ENCODE data around the gene APOC4. TPM values are rescaled to one million over a fixed set of nuclear protein-coding genes. Genes with fewer than 3 reads are reported as not detected.
A peak's percentile ranks its signal among the peaks of the same experiment; 100 is the strongest.
"Not testable (repeated sequence)": the region's sequence is repeated elsewhere in the genome, so short reads cannot be mapped to it uniquely, and the experiment has no call there.

The APOC4 gene
- total RNA-seq, 1 donor from 2014 or later: not detected

DNA sequence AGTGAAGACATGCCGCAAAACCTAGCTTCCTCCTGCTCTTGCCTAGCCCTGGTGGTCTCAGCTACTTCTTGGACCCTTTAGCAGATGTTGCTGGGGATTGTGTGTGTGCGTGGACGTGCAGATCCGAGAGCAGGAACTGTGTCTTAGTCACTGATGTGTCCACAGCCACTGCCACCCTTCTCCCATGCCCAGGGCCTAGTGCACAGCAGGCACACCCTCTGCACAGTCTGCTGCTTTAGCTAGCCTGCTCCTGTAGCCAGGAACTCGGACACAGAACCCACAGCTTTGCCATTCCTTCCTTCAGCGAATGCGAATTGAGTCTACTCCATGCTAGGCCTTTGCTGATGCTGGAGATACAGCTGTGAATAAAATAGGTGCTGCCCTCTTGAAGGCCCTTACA lies 15.5 kb downstream of the APOC4 start:
- H3K9ac ChIP-seq (ENCODE audit: low read depth in 1 of 3, low read length in 3 of 3): peak overlapping the region; percentile 3 to 99 (median 44)
- peaks cover 4 to 25% (median 14%) of the 10 kb centered on the region in 3 donors for H3K36me3 ChIP-seq (ENCODE audit: control insufficient read depth in 3 of 3, insufficient read depth in 3 of 3, low read length in 3 of 3)
- peaks cover 37 to 55% (median 41%) of the 10 kb centered on the region in 3 donors for H3K4me1 ChIP-seq (ENCODE audit: control insufficient read depth in 3 of 3, insufficient read depth in 3 of 3, low read length in 3 of 3)
- no peak overlapping the region for H3K4me3 ChIP-seq (ENCODE audit: low read length in 3 of 3)
- H3K27me3 ChIP-seq (ENCODE audit: control insufficient read depth in 3 of 3, insufficient read depth in 3 of 3, low read length in 3 of 3): no peaks in the 10 kb centered on the region
- no peaks in the 10 kb centered on the region for H3K9me3 ChIP-seq (ENCODE audit: control insufficient read depth in 3 of 3, low read length in 3 of 3)
- H3K27ac ChIP-seq (ENCODE audit: low read depth, low read length): no peak overlapping the region

DNA sequence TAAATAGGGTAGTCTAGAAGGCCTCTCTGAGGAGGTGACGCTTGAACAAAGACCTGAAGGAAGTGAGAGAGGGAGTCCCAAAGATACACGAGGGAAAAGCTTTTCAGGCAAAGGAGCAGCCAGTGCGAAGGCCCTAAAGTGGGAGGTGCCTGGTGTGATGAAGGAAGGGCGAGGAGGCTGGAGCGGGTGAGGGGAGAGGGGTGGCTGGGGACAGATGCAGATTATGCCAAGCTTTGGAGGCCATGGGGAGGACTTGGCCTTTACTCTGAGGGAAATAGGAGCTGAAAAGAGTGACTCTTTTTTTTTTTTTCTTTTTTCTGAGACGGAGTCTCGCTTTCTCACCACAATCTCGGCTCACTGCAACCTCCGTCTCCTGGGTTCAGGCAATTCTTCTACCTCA lies 16.1 kb downstream of the APOC4 start:
- peaks cover 4 to 25% (median 14%) of the 10 kb centered on the region in 3 donors for H3K36me3 ChIP-seq (ENCODE audit: control insufficient read depth in 3 of 3, insufficient read depth in 3 of 3, low read length in 3 of 3)
- no peak overlapping the region for H3K4me3 ChIP-seq (ENCODE audit: low read length in 3 of 3)
- H3K27me3 ChIP-seq (ENCODE audit: control insufficient read depth in 3 of 3, insufficient read depth in 3 of 3, low read length in 3 of 3): no peaks in the 10 kb centered on the region
- no peaks in the 10 kb centered on the region for H3K9me3 ChIP-seq (ENCODE audit: control insufficient read depth in 3 of 3, low read length in 3 of 3)
- H3K27ac ChIP-seq (ENCODE audit: low read depth, low read length): no peak overlapping the region
- peaks cover 37 to 55% (median 41%) of the 10 kb centered on the region in 3 donors for H3K4me1 ChIP-seq (ENCODE audit: control insufficient read depth in 3 of 3, insufficient read depth in 3 of 3, low read length in 3 of 3)
- H3K9ac ChIP-seq (ENCODE audit: low read depth in 1 of 3, low read length in 3 of 3): no peak overlapping the region

DNA sequence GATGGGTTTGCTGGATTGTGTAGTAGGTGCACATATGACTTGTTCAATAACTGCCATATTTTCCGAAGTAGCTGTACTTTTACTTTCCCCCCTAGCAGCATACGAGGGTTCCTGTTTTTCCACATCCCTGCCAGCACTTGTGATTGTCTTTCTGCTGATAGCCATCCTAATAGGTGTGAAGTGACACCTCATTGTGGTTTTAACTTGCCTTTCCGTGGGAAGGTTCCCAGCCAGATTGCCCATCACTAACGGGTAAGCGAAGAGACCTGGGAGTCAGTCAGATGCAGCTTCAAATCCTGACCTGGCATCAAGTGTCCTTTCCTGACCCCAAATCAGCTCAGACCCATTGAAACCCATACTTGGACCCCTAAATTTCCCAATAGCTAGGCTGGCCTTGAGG lies 17.7 kb downstream of the APOC4 start:
- Histone ChIP-seq H3K9me3 (ENCODE audit: control insufficient read depth in 3 of 3, low read length in 3 of 3) (no peaks in the 10 kb centered on the region), H3K4me1 (ENCODE audit: control insufficient read depth in 3 of 3, insufficient read depth in 3 of 3, low read length in 3 of 3) (peaks cover 27 to 41% (median 29%) of the 10 kb centered on the region in 3 donors), H3K4me3 (ENCODE audit: low read length in 3 of 3) (no peak overlapping the region), H3K27ac (ENCODE audit: low read depth, low read length) (no peak overlapping the region), H3K27me3 (ENCODE audit: control insufficient read depth in 3 of 3, insufficient read depth in 3 of 3, low read length in 3 of 3) (no peaks in the 10 kb centered on the region), H3K36me3 (ENCODE audit: control insufficient read depth in 3 of 3, insufficient read depth in 3 of 3, low read length in 3 of 3) (peaks cover 7 to 27% (median 14%) of the 10 kb centered on the region in 3 donors), H3K9ac (ENCODE audit: low read depth in 1 of 3, low read length in 3 of 3) (peak overlapping the region in 2 of 3 donors; percentile 43 to 45)

- H3K27ac ChIP-seq (ENCODE audit: low read depth, low read length): no peak overlapping the region
Measured at GRCh38 chr19:44960906-44961728, 19.1 kb downstream of the APOC4 start.

GRCh38 chr19:44961821-44962220 lies 19.8 kb downstream of the APOC4 start:
- Histone ChIP-seq H3K9me3 (ENCODE audit: control insufficient read depth in 3 of 3, low read length in 3 of 3) (no peaks in the 10 kb centered on the region), H3K4me1 (ENCODE audit: control insufficient read depth in 3 of 3, insufficient read depth in 3 of 3, low read length in 3 of 3) (peaks cover 15 to 25% (median 18%) of the 10 kb centered on the region in 3 donors), H3K27ac (ENCODE audit: low read depth, low read length) (no peak overlapping the region), H3K36me3 (ENCODE audit: control insufficient read depth in 3 of 3, insufficient read depth in 3 of 3, low read length in 3 of 3) (peaks cover 17 to 32% (median 20%) of the 10 kb centered on the region in 3 donors), H3K9ac (ENCODE audit: low read depth in 1 of 3, low read length in 3 of 3) (no peak overlapping the region), H3K27me3 (ENCODE audit: control insufficient read depth in 3 of 3, insufficient read depth in 3 of 3, low read length in 3 of 3) (no peaks in the 10 kb centered on the region), H3K4me3 (ENCODE audit: low read length in 3 of 3) (no peak overlapping the region)

More at GRCh38 chr19:44960906-44961728, 19.1 kb downstream of the APOC4 start:
- H3K27me3 ChIP-seq (ENCODE audit: control insufficient read depth in 3 of 3, insufficient read depth in 3 of 3, low read length in 3 of 3): no peaks in the 10 kb centered on the region
- no peaks in the 10 kb centered on the region for H3K9me3 ChIP-seq (ENCODE audit: control insufficient read depth in 3 of 3, low read length in 3 of 3)
- H3K4me1 ChIP-seq (ENCODE audit: control insufficient read depth in 3 of 3, insufficient read depth in 3 of 3, low read length in 3 of 3): peaks cover 22 to 32% (median 23%) of the 10 kb centered on the region in 3 donors
- H3K4me3 ChIP-seq (ENCODE audit: low read length in 3 of 3): no peak overlapping the region
- H3K36me3 ChIP-seq (ENCODE audit: control insufficient read depth in 3 of 3, insufficient read depth in 3 of 3, low read length in 3 of 3): peaks cover 12 to 32% (median 17%) of the 10 kb centered on the region in 3 donors
- peak overlapping the region in 2 of 3 donors; percentile 24 to 50 for H3K9ac ChIP-seq (ENCODE audit: low read depth in 1 of 3, low read length in 3 of 3)

DNA sequence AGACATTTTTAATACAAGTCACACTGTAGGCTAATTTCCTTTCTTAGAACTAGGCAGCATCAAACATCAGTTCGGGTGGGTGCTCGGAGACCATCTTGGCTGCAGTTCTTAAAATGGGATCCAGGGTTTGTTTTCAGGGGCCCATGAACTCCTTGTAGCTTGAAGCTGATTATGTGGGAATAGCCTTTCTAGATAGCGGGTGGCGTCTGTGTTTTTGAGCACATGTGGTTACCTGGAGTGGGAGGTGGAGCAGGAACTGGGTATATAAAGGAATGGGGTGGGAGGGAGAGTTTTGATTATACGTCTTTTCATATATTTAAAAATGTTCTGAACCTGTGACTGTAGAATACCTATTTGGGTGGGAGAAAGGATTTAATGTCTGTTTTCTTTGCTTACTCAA lies 26.1 kb downstream of the APOC4 start:
- Histone ChIP-seq H3K36me3 (ENCODE audit: control insufficient read depth in 3 of 3, insufficient read depth in 3 of 3, low read length in 3 of 3) (peaks cover 9 to 20% (median 16%) of the 10 kb centered on the region in 3 donors), H3K9ac (ENCODE audit: low read depth in 1 of 3, low read length in 3 of 3) (no peak overlapping the region), H3K4me3 (ENCODE audit: low read length in 3 of 3) (no peak overlapping the region), H3K4me1 (ENCODE audit: control insufficient read depth in 3 of 3, insufficient read depth in 3 of 3, low read length in 3 of 3) (no peaks in the 10 kb centered on the region), H3K9me3 (ENCODE audit: control insufficient read depth in 3 of 3, low read length in 3 of 3) (no peaks in the 10 kb centered on the region), H3K27me3 (ENCODE audit: control insufficient read depth in 3 of 3, insufficient read depth in 3 of 3, low read length in 3 of 3) (no peaks in the 10 kb centered on the region), H3K27ac (ENCODE audit: low read depth, low read length) (no peak overlapping the region)

DNA sequence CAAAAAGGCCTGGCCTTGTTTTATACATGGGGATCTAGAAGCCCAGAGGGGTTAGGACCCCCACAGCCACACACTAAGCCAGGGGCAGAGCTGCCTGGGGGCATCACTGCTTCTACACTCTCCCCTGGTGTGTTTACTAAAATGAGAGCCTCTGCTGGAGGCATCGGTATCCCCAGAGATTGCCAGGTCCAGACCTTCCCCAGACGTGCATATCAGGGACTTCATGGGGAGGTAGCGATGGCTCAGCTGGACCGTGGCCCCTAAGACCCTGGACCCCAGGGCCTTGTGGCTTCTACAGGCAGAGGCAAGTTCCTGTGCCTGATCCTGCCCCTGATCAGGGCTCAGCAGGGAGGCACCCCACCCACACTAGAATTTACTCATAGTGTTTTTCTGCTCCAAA lies 26.6 kb downstream of the APOC4 start:
- no peaks in the 10 kb centered on the region for H3K4me1 ChIP-seq (ENCODE audit: control insufficient read depth in 3 of 3, insufficient read depth in 3 of 3, low read length in 3 of 3)
- H3K9ac ChIP-seq (ENCODE audit: low read depth in 1 of 3, low read length in 3 of 3): no peak overlapping the region
- no peak overlapping the region for H3K4me3 ChIP-seq (ENCODE audit: low read length in 3 of 3)
- no peaks in the 10 kb centered on the region for H3K9me3 ChIP-seq (ENCODE audit: control insufficient read depth in 3 of 3, low read length in 3 of 3)
- H3K36me3 ChIP-seq (ENCODE audit: control insufficient read depth in 3 of 3, insufficient read depth in 3 of 3, low read length in 3 of 3): peaks cover 9 to 25% (median 21%) of the 10 kb centered on the region in 3 donors
- no peaks in the 10 kb centered on the region for H3K27me3 ChIP-seq (ENCODE audit: control insufficient read depth in 3 of 3, insufficient read depth in 3 of 3, low read length in 3 of 3)
- no peak overlapping the region for H3K27ac ChIP-seq (ENCODE audit: low read depth, low read length)

GRCh38 chr19:44969437-44969836 lies 27.4 kb downstream of the APOC4 start:
- Histone ChIP-seq H3K4me1 (ENCODE audit: control insufficient read depth in 3 of 3, insufficient read depth in 3 of 3, low read length in 3 of 3) (no peaks in the 10 kb centered on the region), H3K4me3 (ENCODE audit: low read length in 3 of 3) (no peak overlapping the region), H3K9me3 (ENCODE audit: control insufficient read depth in 3 of 3, low read length in 3 of 3) (no peaks in the 10 kb centered on the region), H3K36me3 (ENCODE audit: control insufficient read depth in 3 of 3, insufficient read depth in 3 of 3, low read length in 3 of 3) (peaks cover 14 to 30% (median 28%) of the 10 kb centered on the region in 3 donors), H3K27me3 (ENCODE audit: control insufficient read depth in 3 of 3, insufficient read depth in 3 of 3, low read length in 3 of 3) (no peaks in the 10 kb centered on the region), H3K9ac (ENCODE audit: low read depth in 1 of 3, low read length in 3 of 3) (no peak overlapping the region), H3K27ac (ENCODE audit: low read depth, low read length) (no peak overlapping the region)

GRCh38 chr19:44971451-44971850 lies 29.4 kb downstream of the APOC4 start:
- H3K27me3 ChIP-seq (ENCODE audit: control insufficient read depth in 3 of 3, insufficient read depth in 3 of 3, low read length in 3 of 3); H3K27ac ChIP-seq (ENCODE audit: low read depth, low read length); H3K9ac ChIP-seq (ENCODE audit: low read depth in 1 of 3, low read length in 3 of 3); H3K9me3 ChIP-seq (ENCODE audit: control insufficient read depth in 3 of 3, low read length in 3 of 3); H3K4me3 ChIP-seq (ENCODE audit: low read length in 3 of 3); H3K4me1 ChIP-seq (ENCODE audit: control insufficient read depth in 3 of 3, insufficient read depth in 3 of 3, low read length in 3 of 3): not testable (repeated sequence)
- H3K36me3 ChIP-seq (ENCODE audit: control insufficient read depth in 3 of 3, insufficient read depth in 3 of 3, low read length in 3 of 3): peaks cover 28 to 39% (median 39%) of the 10 kb centered on the region in 3 donors

GRCh38 chr19:44972802-44973201 lies 30.8 kb downstream of the APOC4 start:
- Histone ChIP-seq H3K36me3 (ENCODE audit: control insufficient read depth in 3 of 3, insufficient read depth in 3 of 3, low read length in 3 of 3) (peaks cover 36 to 51% (median 50%) of the 10 kb centered on the region in 3 donors), H3K27ac (ENCODE audit: low read depth, low read length) (no peak overlapping the region), H3K9ac (ENCODE audit: low read depth in 1 of 3, low read length in 3 of 3) (no peak overlapping the region), H3K4me3 (ENCODE audit: low read length in 3 of 3) (no peak overlapping the region), H3K4me1 (ENCODE audit: control insufficient read depth in 3 of 3, insufficient read depth in 3 of 3, low read length in 3 of 3) (no peaks in the 10 kb centered on the region), H3K27me3 (ENCODE audit: control insufficient read depth in 3 of 3, insufficient read depth in 3 of 3, low read length in 3 of 3) (no peaks in the 10 kb centered on the region), H3K9me3 (ENCODE audit: control insufficient read depth in 3 of 3, low read length in 3 of 3) (no peaks in the 10 kb centered on the region)

All from skeletal muscle tissue (tissue), 4 donors.